HEK293 (cell line): Measurements from ENCODE around the gene SEC24C.
A peak's percentile ranks its signal among the peaks of the same experiment; 100 is the strongest.

ENCODE experiments used
- GLIS1 ChIP-seq: fragments of 450-650 bp; formaldehyde crosslinking; IDR thresholded peaks from 2 replicates; pipeline ENCODE4 v1.5.1; 2016; ENCODE audit warnings: missing biosample characterization, missing genetic modification characterization
- GLIS2 ChIP-seq: fragments of 450-650 bp; formaldehyde crosslinking; IDR thresholded peaks from 2 replicates; pipeline ENCODE4 v1.5.1; 2016; ENCODE audit warnings: missing biosample characterization, missing genetic modification characterization
- KLF9 ChIP-seq: fragments of 450-650 bp; formaldehyde crosslinking; IDR thresholded peaks from 2 replicates; pipeline ENCODE4 v1.5.1; 2016; ENCODE audit warnings: missing biosample characterization, missing genetic modification characterization, low read depth
- ZBTB21 ChIP-seq: fragments of 450-650 bp; formaldehyde crosslinking; IDR thresholded peaks from 2 replicates; pipeline ENCODE4 v1.5.1; 2017; ENCODE audit warnings: missing biosample characterization, missing genetic modification characterization
- ZBTB7A ChIP-seq: fragments of 450-650 bp; formaldehyde crosslinking; IDR thresholded peaks from 2 replicates; pipeline ENCODE4 v1.5.1; 2016; ENCODE audit warnings: low read depth, missing biosample characterization, missing genetic modification characterization
- ZNF140 ChIP-seq: fragments of 450-650 bp; formaldehyde crosslinking; IDR thresholded peaks from 2 replicates; pipeline ENCODE4 v1.5.1; 2016; ENCODE audit warnings: missing biosample characterization, missing genetic modification characterization
- ZNF214 ChIP-seq: fragments of 450-650 bp; formaldehyde crosslinking; IDR thresholded peaks from 2 replicates; pipeline ENCODE4 v1.5.1; 2017; ENCODE audit warnings: missing biosample characterization, mild to moderate bottlenecking, missing genetic modification characterization, borderline replicate concordance
- ZNF335 ChIP-seq: fragments of 450-650 bp; formaldehyde crosslinking; conservative IDR thresholded peaks from 2 replicates; pipeline ENCODE4 v1.5.1; 2016; ENCODE audit warnings: missing biosample characterization, missing genetic modification characterization
- ZNF366 ChIP-seq: fragments of 450-650 bp; formaldehyde crosslinking; conservative IDR thresholded peaks from 2 replicates; pipeline ENCODE4 v1.5.1; 2016; ENCODE audit warnings: missing biosample characterization, missing genetic modification characterization
- ZNF391 ChIP-seq: fragments of 450-650 bp; formaldehyde crosslinking; IDR thresholded peaks from 2 replicates; pipeline ENCODE4 v1.5.1; 2016; ENCODE audit warnings: low read depth, missing biosample characterization, missing genetic modification characterization, borderline replicate concordance
- ZNF423 ChIP-seq: fragments of 450-650 bp; formaldehyde crosslinking; IDR thresholded peaks from 2 replicates; pipeline ENCODE4 v1.5.1; 2016; ENCODE audit warnings: missing biosample characterization, missing genetic modification characterization
- ZNF701 ChIP-seq: fragments of 450-650 bp; formaldehyde crosslinking; IDR thresholded peaks from 2 replicates; pipeline ENCODE4 v1.5.1; 2016; ENCODE audit warnings: missing biosample characterization, missing genetic modification characterization
- ZNF76 ChIP-seq: fragments of 450-650 bp; formaldehyde crosslinking; IDR thresholded peaks from 2 replicates; pipeline ENCODE4; 2016; ENCODE audit warnings: low read depth, missing biosample characterization, missing genetic modification characterization, borderline replicate concordance
- ZNF768 ChIP-seq: fragments of 450-650 bp; formaldehyde crosslinking; IDR thresholded peaks from 2 replicates; pipeline ENCODE4 v1.5.1; 2018; ENCODE audit warnings: missing biosample characterization, mild to moderate bottlenecking, missing genetic modification characterization
- ZNF776 ChIP-seq: fragments of 450-650 bp; formaldehyde crosslinking; IDR thresholded peaks from 2 replicates; pipeline ENCODE4 v1.5.0; 2017; ENCODE audit warnings: missing biosample characterization, missing genetic modification characterization, borderline replicate concordance
- TF ChIP-seq, protein P1 (sequence below): fragments of 450-650 bp; formaldehyde crosslinking; IDR thresholded peaks from 2 replicates; pipeline ENCODE4 v1.5.1; 2016; ENCODE audit warnings: missing biosample characterization, missing genetic modification characterization
- TF ChIP-seq, protein P2 (sequence below): sonication (generic); formaldehyde crosslinking; IDR thresholded peaks from 2 replicates; pipeline ENCODE4 v1.8.1; 2022; ENCODE audit warnings: mild to moderate bottlenecking, moderate library complexity, missing genetic modification reagents
- TF ChIP-seq, protein P3 (sequence below): fragments of 450-650 bp; formaldehyde crosslinking; IDR thresholded peaks from 2 replicates; pipeline ENCODE4 v1.5.1; 2017; ENCODE audit warnings: missing biosample characterization, missing genetic modification characterization
- TF ChIP-seq, protein P4 (sequence below): fragments of 450-650 bp; formaldehyde crosslinking; IDR thresholded peaks from 2 replicates; pipeline ENCODE4 v1.5.1; 2016; ENCODE audit warnings: missing biosample characterization, missing genetic modification characterization
- TF ChIP-seq, protein P5 (sequence below): fragments of 450-650 bp; formaldehyde crosslinking; IDR thresholded peaks from 2 replicates; pipeline ENCODE4 v1.5.1; 2016; ENCODE audit warnings: missing biosample characterization, missing genetic modification characterization, borderline replicate concordance
- TF ChIP-seq, protein P6 (sequence below): fragments of 450-650 bp; formaldehyde crosslinking; IDR thresholded peaks from 2 replicates; pipeline ENCODE4 v1.5.1; 2016; ENCODE audit warnings: missing biosample characterization, missing genetic modification characterization
- TF ChIP-seq, protein P7 (sequence below): fragments of 450-650 bp; formaldehyde crosslinking; IDR thresholded peaks from 2 replicates; pipeline ENCODE4 v1.5.1; 2016; ENCODE audit warnings: missing biosample characterization, missing genetic modification characterization

SEC24C gene

DNA sequence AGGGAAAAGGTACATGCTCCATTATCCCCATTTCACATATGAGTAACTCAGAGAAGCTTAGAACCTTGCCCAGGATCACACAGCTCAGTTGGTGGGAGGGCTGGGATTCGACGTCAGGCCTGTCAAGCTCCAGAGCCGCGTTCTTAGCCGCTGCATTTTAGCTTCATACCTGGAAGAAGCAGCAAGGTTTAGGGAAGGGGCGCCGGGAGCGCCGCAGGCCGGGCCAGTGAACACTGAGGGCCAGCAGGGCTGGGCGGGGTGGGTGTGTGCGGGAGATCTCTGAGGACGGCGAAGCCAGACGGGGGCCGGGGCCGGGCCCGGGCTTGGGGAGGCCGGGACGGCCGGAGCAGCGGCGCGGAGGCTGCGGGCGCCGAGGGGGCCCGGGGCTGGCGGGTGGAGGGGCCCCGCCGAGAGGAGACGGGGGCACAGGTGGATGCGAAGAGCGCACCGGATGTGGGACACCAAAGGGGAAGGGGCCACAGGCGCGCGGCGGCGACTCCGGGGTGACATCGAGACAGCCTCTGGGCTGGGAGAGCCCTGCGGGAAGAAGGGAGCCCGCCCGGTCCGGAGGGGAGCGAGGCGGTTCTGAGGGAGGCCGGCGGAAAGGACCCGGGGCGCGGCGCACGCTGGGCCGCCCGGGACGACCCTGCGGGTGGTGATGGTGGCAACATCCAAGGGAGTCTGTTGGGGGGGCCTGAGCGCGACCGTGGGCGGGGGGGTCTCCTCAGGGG, 66.7 kb downstream of the SEC24C start (continued):
- TF ChIP-seq, protein P1, sequence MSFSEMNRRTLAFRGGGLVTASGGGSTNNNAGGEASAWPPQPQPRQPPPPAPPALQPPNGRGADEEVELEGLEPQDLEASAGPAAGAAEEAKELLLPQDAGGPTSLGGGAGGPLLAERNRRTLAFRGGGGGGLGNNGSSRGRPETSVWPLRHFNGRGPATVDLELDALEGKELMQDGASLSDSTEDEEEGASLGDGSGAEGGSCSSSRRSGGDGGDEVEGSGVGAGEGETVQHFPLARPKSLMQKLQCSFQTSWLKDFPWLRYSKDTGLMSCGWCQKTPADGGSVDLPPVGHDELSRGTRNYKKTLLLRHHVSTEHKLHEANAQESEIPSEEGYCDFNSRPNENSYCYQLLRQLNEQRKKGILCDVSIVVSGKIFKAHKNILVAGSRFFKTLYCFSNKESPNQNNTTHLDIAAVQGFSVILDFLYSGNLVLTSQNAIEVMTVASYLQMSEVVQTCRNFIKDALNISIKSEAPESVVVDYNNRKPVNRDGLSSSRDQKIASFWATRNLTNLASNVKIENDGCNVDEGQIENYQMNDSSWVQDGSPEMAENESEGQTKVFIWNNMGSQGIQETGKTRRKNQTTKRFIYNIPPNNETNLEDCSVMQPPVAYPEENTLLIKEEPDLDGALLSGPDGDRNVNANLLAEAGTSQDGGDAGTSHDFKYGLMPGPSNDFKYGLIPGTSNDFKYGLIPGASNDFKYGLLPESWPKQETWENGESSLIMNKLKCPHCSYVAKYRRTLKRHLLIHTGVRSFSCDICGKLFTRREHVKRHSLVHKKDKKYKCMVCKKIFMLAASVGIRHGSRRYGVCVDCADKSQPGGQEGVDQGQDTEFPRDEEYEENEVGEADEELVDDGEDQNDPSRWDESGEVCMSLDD (tag by site-specific recombination) = peak; percentile 58
- peak; percentile 87 for TF ChIP-seq ZNF335 (tag by site-specific recombination)
- TF ChIP-seq, protein P2, sequence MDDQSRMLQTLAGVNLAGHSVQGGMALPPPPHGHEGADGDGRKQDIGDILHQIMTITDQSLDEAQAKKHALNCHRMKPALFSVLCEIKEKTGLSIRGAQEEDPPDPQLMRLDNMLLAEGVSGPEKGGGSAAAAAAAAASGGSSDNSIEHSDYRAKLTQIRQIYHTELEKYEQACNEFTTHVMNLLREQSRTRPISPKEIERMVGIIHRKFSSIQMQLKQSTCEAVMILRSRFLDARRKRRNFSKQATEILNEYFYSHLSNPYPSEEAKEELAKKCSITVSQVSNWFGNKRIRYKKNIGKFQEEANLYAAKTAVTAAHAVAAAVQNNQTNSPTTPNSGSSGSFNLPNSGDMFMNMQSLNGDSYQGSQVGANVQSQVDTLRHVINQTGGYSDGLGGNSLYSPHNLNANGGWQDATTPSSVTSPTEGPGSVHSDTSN (CRISPR knock-in tag) = no peak
- TF ChIP-seq, protein P3, sequence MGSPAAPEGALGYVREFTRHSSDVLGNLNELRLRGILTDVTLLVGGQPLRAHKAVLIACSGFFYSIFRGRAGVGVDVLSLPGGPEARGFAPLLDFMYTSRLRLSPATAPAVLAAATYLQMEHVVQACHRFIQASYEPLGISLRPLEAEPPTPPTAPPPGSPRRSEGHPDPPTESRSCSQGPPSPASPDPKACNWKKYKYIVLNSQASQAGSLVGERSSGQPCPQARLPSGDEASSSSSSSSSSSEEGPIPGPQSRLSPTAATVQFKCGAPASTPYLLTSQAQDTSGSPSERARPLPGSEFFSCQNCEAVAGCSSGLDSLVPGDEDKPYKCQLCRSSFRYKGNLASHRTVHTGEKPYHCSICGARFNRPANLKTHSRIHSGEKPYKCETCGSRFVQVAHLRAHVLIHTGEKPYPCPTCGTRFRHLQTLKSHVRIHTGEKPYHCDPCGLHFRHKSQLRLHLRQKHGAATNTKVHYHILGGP (tag by site-specific recombination) = no peak
- TF ChIP-seq, protein P4, sequence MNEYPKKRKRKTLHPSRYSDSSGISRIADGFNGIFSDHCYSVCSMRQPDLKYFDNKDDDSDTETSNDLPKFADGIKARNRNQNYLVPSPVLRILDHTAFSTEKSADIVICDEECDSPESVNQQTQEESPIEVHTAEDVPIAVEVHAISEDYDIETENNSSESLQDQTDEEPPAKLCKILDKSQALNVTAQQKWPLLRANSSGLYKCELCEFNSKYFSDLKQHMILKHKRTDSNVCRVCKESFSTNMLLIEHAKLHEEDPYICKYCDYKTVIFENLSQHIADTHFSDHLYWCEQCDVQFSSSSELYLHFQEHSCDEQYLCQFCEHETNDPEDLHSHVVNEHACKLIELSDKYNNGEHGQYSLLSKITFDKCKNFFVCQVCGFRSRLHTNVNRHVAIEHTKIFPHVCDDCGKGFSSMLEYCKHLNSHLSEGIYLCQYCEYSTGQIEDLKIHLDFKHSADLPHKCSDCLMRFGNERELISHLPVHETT (tag by site-specific recombination) = no peak
- TF ChIP-seq KLF9 = no peak
- TF ChIP-seq ZNF768 (tag by site-specific recombination) = peak; percentile 96; the same call in 1 of the 2 replicates
- TF ChIP-seq, protein P5, sequence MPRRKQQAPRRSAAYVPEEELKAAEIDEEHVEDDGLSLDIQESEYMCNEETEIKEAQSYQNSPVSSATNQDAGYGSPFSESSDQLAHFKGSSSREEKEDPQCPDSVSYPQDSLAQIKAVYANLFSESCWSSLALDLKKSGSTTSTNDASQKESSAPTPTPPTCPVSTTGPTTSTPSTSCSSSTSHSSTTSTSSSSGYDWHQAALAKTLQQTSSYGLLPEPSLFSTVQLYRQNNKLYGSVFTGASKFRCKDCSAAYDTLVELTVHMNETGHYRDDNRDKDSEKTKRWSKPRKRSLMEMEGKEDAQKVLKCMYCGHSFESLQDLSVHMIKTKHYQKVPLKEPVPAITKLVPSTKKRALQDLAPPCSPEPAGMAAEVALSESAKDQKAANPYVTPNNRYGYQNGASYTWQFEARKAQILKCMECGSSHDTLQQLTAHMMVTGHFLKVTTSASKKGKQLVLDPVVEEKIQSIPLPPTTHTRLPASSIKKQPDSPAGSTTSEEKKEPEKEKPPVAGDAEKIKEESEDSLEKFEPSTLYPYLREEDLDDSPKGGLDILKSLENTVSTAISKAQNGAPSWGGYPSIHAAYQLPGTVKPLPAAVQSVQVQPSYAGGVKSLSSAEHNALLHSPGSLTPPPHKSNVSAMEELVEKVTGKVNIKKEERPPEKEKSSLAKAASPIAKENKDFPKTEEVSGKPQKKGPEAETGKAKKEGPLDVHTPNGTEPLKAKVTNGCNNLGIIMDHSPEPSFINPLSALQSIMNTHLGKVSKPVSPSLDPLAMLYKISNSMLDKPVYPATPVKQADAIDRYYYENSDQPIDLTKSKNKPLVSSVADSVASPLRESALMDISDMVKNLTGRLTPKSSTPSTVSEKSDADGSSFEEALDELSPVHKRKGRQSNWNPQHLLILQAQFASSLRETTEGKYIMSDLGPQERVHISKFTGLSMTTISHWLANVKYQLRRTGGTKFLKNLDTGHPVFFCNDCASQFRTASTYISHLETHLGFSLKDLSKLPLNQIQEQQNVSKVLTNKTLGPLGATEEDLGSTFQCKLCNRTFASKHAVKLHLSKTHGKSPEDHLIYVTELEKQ (tag by site-specific recombination) = no peak
- no peak for TF ChIP-seq ZNF366 (tag by site-specific recombination)
- no peak for TF ChIP-seq ZNF423 (tag by site-specific recombination)
- TF ChIP-seq ZNF76 (tag by site-specific recombination) = peak; percentile 58; the same call in 1 of the 2 replicates
- no peak for TF ChIP-seq ZNF776 (tag by site-specific recombination)
- no peak for TF ChIP-seq ZNF140
- TF ChIP-seq GLIS1 (tag by site-specific recombination) = peak; percentile 75
- TF ChIP-seq ZBTB7A (tag by site-specific recombination) = peak; percentile 82; the same call in 1 of the 2 replicates
- TF ChIP-seq ZNF391 (tag by site-specific recombination) = no peak
- TF ChIP-seq ZBTB21 (tag by site-specific recombination) = no peak
- TF ChIP-seq, protein P6, sequence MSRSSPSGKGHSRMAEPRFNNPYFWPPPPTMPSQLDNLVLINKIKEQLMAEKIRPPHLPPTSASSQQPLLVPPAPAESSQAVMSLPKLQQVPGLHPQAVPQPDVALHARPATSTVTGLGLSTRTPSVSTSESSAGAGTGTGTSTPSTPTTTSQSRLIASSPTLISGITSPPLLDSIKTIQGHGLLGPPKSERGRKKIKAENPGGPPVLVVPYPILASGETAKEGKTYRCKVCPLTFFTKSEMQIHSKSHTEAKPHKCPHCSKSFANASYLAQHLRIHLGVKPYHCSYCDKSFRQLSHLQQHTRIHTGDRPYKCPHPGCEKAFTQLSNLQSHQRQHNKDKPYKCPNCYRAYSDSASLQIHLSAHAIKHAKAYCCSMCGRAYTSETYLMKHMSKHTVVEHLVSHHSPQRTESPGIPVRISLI = no peak
- peak; percentile 92 for TF ChIP-seq GLIS2
- no peak for TF ChIP-seq ZNF214 (tag by site-specific recombination)
- TF ChIP-seq, protein P7, sequence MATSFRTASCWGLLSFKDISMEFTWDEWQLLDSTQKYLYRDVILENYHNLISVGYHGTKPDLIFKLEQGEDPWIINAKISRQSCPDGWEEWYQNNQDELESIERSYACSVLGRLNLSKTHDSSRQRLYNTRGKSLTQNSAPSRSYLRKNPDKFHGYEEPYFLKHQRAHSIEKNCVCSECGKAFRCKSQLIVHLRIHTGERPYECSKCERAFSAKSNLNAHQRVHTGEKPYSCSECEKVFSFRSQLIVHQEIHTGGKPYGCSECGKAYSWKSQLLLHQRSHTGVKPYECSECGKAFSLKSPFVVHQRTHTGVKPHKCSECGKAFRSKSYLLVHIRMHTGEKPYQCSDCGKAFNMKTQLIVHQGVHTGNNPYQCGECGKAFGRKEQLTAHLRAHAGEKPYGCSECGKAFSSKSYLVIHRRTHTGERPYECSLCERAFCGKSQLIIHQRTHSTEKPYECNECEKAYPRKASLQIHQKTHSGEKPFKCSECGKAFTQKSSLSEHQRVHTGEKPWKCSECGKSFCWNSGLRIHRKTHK (tag by site-specific recombination) = no peak
- TF ChIP-seq ZNF701 = no peak
